ENCODE results near the gene PPP2R3A. TPM values are rescaled to one million over a fixed set of nuclear protein-coding genes. Genes with fewer than 3 reads are reported as not detected.

The PPP2R3A gene
- polyA plus RNA-seq, 4 donors = 19.8 to 26.9 (median 24.4) TPM

DNA sequence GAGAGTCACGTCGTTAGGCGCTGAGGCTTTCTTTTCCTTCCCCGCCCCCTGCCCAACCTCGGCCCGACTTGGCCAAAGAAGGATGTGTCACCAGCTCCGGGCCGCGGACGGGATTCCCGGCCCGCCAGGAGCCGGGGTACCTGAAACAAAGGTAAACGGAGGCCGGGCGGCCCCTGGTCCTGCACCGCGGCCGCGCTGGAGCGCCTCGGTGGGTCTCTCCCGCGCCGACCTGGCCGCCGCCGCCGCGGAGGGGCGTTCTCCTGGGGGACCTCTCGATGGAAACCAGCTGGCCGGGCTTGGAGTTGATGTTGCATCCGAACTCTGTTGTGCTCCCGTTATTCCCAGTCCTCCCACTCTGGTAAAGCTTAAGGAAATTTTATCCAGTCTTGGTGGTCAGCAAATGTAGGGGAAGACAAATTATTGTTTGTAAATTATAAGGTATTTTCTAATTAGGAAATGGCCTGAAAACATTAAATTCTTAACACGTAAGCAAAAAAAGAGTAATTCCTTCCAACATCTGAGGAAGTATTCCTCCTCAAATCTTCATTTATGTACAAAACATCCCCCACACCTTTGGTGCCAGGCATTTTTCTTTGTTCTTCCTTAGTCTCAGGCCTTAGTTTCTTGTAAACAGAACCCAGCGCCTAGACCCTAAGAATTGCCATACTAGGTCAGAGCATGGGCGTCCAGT, 888 bp downstream of the PPP2R3A start:
- peak in 3 of 4 donors; percentile 29 to 61 (median 47) for DNase-seq (ENCODE audit: low read depth in 4 of 4, low spot score in 3 of 4)

DNA sequence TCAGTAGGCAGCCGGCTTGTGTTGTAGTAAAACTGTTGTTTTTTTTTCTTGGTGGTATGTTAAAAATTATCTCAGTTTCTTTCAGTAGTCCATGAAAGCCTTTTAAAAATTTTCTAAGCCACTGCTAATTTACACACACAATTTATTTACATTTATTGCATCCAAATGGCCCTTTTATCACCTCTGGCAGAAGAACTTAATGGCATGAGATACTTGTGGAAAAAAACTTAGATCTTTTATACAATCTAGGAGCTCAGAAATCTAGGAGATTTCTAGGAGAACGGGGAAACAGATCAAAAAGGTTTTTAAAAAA, 1.4 kb downstream of the PPP2R3A start:
- no peak for DNase-seq (ENCODE audit: low read depth in 4 of 4, low spot score in 3 of 4)

DNA sequence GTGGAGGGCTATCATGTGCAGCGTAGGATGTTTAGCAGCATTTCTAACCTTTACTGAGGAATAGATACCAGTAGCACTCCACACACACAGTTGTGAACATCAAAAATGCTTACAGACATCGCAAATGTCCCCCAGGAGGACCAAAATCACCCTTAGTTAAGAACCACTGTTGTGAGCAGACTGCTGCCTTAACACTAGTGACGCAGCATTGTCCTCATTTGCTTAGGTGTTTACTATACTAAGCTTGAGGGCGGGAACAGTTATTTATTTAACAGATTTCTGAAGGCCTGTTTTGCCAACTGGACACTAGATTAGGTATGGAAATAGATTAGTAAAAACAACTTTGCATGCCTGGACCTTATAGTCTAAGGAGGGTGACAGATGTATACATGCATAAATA, 2.3 kb downstream of the PPP2R3A start:
- no peak for DNase-seq (ENCODE audit: low read depth in 4 of 4, low spot score in 3 of 4)

DNA sequence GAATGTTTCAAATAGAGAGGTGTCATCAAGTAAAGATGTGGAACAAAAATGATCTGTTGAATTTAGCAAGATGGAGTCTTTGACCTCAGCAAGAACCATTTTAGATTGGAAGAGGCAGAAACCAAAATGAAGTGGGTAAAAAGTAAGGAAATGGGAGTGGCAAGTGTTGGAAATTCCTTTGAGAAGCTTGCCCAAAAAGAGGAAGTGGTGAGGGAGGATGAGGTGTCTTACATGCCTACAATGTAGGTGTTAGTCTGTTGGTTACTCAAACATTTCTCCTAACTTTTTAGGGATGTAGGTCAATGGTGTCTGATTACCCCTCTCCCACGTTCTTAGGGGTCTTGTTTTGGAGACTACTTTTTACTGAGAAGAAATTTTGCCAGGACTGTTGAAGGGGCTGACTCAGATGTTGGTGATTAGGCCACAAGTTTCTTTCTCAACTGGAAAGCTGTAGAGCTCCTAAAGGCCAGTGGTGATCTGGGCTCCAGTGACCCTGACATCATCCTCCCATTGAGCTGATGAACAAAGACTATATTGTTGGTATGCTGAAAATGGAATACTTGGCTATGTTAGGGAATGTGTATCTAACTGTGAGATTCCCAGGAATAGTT, 5.1 kb downstream of the PPP2R3A start:
- no peak for DNase-seq (ENCODE audit: low read depth in 4 of 4, low spot score in 3 of 4)

DNA sequence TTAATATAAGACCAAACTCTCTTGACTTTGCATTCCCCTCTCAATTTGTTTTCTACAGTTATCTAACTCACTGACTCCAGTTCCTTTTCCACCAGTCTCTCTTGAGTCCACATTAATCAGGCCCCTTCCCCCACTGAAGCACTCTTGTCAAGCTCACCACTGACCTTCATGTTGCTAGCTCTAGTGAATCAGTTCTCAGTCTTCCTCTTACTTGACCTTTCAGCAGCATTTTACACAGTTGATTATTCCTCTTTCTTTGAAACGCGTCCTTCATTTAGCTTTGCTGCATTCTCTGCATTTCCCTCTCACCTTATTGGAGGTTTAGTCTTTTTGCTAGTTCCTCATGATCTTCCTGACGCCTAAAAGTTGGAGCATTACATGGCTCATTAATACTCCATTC, 8.3 kb downstream of the PPP2R3A start:
- no peak for DNase-seq (ENCODE audit: low read depth in 4 of 4, low spot score in 3 of 4)

DNA sequence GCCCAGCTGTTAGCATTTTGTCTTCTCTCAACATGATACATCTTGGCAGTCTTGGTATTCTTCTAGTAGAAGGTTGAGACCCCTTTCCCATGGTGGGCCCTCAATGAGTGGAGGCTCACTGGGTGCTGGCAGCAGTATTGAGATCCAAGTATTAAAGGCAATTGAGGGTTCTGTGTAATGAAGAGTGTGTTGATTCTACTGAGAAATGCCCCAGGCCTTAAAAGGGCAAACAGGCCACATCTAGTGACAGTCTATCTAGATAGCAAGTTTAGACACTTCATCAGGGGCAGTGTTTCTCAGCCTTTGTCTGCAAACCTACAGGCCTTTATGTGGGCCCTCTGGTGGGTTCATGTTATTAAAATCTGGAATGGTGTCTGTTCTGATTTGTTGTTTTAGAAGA, 9.5 kb downstream of the PPP2R3A start:
- DNase-seq (ENCODE audit: low read depth in 4 of 4, low spot score in 3 of 4) = no peak

DNA sequence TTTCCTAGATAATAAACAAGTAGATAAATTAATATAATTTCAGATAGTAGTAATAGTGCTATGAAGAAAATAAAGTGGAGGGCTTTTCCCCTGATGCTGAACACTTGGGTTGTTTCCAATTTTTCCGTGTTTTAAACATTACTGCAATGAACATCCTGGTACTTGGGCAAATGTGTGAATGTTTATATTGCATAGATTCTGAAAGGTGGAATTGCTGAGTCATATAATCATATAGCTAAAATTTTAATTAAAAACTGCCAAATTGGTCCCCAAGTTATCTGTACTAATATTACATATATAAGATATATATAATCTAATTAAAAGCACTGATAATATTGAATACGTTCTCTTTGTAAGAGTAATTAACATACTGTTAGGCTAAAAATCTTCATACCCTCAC, 10.0 kb downstream of the PPP2R3A start:
- DNase-seq (ENCODE audit: low read depth in 4 of 4, low spot score in 3 of 4) = no peak

DNA sequence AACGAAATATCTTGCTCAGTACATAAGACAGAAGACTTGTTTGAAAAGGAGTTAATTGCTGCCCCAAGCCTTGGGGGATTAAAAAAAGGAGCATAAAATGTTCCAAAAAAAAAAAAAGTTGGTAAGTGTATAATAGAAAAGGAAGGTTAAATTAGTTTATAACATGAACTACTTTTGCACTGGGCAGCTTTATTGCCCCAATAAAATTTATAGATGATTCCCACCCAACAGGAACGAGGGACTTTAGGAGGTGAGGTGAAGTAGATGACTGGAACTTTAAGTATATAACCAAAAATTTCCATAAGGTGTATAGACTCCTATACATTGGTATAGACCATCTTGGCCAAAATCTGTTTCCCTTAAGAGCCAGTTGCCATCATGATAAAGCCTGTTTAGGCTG, 14.8 kb downstream of the PPP2R3A start:
- no peak for DNase-seq (ENCODE audit: low read depth in 4 of 4, low spot score in 3 of 4)

DNA sequence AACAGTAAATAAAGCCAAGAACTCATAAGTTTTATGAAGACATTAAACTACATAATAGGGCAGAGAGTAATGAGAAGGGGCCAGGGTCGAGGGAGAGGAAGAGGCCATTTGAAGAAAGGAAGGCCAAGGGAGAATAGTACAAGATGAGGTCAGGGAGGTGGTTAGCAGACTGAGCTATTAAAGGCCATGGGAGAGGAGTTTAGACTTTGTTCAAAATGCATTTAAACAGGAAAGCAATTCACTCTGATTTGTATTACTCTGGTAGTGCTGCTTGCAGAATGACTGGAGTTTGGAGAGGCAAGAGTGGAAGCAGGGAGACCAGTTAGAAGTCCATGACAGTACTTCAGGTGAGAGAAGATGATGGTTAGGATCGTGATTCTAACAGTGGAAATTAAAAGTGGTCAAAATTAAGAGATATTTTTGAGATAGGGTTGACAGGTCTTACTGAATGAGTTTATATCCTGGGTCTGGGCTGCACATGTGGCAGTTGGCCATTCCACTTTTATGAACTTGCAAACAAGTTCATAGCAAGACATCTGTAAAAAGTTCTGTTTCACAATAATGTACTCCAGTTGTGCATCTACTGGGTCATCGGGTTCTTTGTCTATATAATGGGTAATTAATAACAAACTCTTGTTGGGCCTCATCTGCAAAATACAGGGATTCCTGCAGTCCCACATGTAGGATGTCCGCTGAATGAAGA, 16.3 kb downstream of the PPP2R3A start:
- DNase-seq (ENCODE audit: low read depth in 4 of 4, low spot score in 3 of 4) = no peak

DNA sequence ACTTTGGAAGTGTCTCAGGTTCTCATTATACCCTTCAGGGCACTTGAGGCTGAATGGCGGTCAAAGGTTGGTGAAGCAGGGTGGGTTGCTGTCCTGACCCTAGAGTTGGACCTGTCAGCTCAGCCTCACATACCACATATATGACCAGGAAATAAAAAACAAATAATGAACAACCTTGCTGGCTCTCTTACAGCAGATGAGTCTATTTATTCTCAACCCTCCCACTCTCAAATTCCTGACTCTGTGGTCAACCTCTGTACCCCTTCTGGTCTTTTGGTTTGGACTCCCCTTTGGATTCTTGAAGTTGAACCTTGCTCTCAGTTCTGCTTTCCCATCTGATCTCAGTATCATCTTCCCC, 16.9 kb downstream of the PPP2R3A start:
- no peak for DNase-seq (ENCODE audit: low read depth in 4 of 4, low spot score in 3 of 4)

DNA sequence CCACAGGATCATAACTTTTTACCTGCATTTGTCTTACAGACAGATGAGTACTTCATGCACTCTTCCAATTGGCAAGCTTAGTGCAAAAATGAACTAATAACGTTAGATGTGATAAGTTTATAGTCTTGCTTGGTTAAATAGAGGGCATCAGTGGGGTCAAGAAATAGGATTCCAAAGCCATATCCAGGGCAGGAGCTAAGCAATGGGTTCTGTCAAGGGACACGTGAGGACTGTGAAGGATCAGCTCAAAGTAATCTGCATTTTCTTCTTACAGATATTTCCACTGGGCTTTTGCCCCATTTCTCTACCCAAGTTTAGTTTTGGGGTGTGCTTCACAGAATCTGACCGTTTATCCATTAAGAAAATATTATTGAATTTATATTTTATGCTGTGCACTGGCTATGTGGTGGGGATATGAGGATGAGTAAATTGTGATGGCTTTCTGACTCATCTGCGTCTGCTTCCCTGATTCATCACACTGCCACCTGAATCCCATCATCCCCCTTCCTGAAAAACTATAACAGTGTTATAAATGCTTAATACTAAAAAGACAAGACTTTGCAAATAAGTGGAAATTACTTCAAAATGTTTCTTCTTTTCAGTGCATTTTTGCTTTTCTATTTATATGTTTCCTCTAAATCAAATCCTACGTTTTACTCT, 17.5 kb downstream of the PPP2R3A start:
- no peak for DNase-seq (ENCODE audit: low read depth in 4 of 4, low spot score in 3 of 4)

DNA sequence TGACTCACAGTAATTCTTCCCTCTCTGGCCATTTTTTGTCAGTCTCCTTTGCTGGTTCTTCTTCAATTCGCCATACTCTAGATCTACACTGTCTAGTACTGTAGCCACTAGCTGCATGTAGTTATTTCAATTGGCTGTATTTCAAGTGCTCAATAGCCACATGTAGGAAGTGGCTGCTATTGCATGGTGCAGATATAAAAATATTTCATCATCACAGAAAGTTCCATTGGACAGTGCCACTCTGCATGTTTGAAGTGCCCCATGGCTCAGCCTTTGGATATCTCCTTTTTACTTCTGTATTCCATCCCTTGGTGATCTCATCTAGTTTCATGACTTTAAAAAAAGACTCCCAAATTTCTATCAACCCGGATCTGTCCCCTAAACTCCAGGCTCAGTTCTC, 22.1 kb downstream of the PPP2R3A start:
- DNase-seq (ENCODE audit: low read depth in 4 of 4, low spot score in 3 of 4) = no peak

DNA sequence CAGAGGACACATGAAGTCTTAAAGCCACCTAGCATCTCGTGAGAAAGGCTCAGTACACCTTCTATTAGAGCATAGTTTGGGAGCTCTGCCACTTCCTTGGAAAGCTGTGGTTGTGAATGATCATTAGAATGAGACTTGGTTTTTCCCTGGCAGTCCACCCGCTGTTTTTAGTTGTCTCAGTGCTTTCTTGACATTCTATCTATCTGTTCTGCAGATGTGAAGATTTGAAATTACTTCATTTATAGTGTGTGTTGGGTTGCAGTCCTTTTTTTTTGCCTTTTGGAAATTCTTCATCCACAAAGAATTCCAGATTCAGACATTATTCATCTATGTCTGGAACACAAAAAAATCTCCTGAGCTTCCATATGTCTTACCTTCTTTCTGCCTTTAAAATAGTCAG, 23.7 kb downstream of the PPP2R3A start:
- DNase-seq (ENCODE audit: low read depth in 4 of 4, low spot score in 3 of 4) = no peak

DNA sequence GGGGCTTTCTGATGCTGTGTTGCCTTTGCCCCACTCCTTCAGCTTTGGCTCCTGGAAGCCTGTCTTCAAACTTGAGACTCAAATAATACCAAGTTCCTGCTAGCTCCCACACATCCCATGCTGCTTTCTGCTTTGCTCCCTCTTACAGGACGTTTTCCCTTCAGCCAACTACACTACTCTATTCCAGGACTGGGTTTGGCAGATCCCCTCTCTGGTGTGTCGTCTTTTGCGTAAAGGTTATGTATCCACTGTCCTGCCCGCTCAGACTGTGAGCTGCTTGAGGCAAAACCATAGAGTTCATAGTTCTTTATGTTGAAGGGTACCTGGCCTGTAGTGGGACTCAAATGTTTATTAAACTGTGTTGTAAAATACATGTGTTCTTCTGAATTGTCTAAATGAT, 25.4 kb downstream of the PPP2R3A start:
- DNase-seq (ENCODE audit: low read depth in 4 of 4, low spot score in 3 of 4) = no peak

DNA sequence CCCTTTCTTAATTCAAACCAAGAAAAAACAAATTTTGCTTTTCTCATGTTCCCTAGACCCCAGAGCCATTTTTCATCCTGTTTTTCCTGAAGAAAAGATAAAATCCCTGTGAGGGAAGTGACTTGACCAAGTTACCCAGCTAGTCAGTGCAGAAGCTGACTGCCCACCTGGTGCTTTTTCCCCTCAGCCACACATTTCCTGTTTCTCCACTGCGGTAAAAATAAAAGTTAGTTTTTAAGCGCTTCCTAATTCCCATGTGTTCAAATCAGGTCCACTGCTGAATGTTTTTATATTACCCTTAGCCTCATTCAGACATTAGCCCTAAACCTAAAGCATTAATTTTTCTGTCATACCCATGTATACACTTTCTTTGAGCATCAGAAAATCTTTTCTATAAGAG, 26.1 kb downstream of the PPP2R3A start:
- no peak for DNase-seq (ENCODE audit: low read depth in 4 of 4, low spot score in 3 of 4)

DNA sequence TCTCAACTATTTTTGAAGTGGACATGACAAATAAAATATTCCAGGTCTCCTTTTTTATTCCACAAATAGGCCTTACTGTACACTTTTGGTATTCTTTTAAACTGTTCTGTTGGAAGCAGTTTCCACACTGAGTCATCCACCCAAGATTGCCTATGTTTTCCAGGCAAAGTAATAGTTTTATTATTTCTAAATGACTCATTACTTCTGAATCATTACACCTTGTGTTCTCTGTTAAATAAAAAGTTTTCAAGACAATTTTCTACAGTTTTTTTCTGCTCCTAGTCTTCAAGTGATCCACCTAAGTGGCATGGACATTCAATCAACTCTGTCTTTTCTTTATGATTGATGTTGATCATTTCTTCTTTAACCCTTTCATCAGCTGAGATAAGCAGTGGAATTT, 26.5 kb downstream of the PPP2R3A start:
- no peak for DNase-seq (ENCODE audit: low read depth in 4 of 4, low spot score in 3 of 4)

DNA sequence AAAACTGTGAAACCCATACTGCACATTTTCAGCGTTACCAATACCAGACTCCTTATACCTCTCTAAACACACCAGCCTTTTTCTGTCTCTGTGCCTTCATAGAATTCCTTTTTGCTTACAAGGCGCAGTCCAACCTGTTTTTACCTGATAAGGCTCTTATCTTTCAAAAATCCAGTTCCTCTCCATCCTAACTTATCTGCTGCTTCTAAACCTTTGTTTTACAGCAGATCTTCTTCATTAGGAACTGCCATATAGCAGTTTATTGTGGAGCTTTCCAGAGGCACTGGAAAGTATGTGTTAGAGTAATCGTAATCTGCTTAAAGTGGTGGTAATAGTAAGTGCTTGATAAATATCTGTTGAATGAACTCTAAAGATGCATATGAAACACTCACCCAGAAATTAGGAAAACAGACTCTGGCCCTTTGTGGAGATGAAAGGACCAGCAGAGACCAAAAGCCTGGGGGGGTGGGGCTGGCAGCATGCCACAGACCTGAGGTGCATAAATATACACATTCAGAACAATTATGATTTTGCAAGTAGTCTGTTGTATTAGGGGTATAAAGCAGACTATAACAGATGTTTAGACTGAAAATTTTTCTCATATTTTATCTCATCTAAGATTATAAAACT, 29.3 kb downstream of the PPP2R3A start:
- DNase-seq (ENCODE audit: low read depth in 4 of 4, low spot score in 3 of 4) = no peak

DNA sequence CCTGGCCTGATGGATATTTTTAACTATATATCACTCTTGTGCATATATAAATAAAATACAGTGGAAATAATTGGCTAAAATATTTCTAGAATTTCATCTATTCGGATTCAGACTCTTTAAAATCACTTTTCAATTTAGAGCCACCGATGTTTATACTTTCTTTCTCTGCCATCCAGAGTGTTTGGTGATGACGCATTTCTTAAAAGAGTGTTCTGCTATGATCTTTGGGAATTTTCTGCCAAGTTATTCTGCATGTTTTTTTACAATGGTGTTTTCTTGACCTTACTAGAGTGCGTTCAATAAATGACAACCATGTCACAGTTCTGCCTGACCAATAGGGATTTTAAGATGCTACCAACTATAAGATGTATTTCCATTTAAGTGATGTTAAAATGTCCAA, 30.2 kb downstream of the PPP2R3A start:
- DNase-seq (ENCODE audit: low read depth in 4 of 4, low spot score in 3 of 4) = no peak

DNA sequence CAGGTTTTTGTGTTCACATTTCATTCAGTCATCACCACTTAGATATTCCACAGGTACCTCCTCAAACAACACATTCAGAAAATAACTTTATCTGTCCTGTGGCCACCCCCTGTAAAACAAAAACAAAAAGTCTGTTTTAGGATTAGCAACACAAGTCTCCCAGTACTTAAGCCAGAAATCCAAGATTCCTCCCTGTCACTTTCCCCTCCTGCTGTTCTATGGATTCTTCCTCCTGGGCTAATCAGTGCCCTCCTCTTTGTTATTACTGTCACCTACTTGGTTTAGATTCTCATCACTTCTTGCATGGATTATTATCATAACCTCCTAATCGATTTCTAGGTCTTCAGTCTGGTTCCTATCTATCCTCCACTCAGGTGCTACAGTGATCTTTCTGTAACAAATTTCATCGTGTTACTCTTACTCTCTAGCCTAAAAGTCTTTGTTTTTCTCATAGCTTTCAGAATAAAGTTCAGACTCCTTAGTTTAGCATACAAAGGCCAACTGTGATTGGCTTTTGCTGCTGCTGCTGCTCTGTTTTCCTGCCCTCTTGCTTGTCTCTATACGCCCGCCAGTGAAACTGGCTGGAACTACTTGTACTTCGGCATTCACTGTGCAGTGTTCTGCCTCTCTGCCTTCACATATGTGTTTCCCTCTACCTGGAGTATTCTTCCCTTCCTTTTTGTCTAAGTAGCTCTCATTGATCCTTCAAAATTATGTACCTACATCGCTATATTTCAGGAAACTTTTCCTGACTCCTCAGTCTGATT, 32.2 kb downstream of the PPP2R3A start:
- DNase-seq (ENCODE audit: low read depth in 4 of 4, low spot score in 3 of 4) = no peak

DNA sequence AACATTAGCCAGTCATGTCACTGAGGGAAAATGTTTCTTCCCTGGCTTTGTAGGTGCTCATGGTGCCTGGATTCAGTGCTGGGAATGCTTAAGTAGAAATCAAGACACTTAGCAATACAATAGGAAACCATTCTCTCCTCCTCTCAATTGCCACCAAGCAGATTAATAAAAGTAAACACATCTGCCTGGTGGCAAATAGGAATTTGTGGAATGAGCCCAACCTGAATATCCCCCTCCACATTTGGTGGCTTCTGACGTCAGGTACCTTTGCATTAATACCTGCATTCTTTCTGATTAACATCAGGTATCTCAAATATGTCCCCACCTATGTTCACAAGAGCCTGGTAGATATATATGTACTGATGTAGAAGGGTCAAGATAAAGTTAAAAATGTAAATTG, 42.7 kb downstream of the PPP2R3A start:
- DNase-seq (ENCODE audit: low read depth in 4 of 4, low spot score in 3 of 4) = no peak
